Neural cell (in vitro differentiated cells): ENCODE data around the gene ARID1B. TPM values are rescaled to one million over a fixed set of nuclear protein-coding genes. Genes with fewer than 3 reads are reported as not detected.

Experiments
- H2AFZ ChIP-seq: fragments of 200-600, 300-800 bp; sonication (generic), shearing (Covaris generic); 2 replicates; pipeline ENCODE4 v1.6.0; 2014; ENCODE audit warnings: low read depth, mild to moderate bottlenecking, antibody characterized with exemption, low read length, moderate library complexity
- H3F3A ChIP-seq: fragments of 200-600 bp; shearing (Covaris generic); 2 replicates; pipeline ENCODE4 v1.6.1; 2016; ENCODE audit warnings: mild to moderate bottlenecking, moderate library complexity, mixed read lengths, antibody characterized with exemption, low read length; ENCODE audit not compliant: insufficient read depth, poor library complexity, severe bottlenecking
- H3K27ac ChIP-seq: fragments of 200-600, 300-800 bp; sonication (generic), shearing (Covaris generic); 2 replicates; pipeline ENCODE4 v1.5.1; 2014; ENCODE audit warnings: mild to moderate bottlenecking, low read length, moderate library complexity
- H3K27me3 ChIP-seq: fragments of 300-800, 200-600 bp; sonication (generic), shearing (Covaris generic); 2 replicates; pipeline ENCODE4 v1.6.0; 2014; ENCODE audit warnings: mild to moderate bottlenecking, low read depth, low read length, moderate library complexity; ENCODE audit not compliant: insufficient read depth
- H3K36me3 ChIP-seq: fragments of 300-800, 200-600 bp; sonication (generic), shearing (Covaris generic); 2 replicates; pipeline ENCODE4 v1.5.1; 2014; ENCODE audit warnings: mild to moderate bottlenecking, antibody characterized with exemption, low read length, moderate library complexity; ENCODE audit not compliant: insufficient read depth
- H3K4me2 ChIP-seq: fragments of 300-800, 200-600 bp; sonication (generic), shearing (Covaris generic); 2 replicates; pipeline ENCODE4 v1.6.0; 2014; ENCODE audit warnings: mild to moderate bottlenecking, low read length
- H3K4me3 ChIP-seq: fragments of 300-800, 200-600 bp; sonication (generic), shearing (Covaris generic); 2 replicates; pipeline ENCODE4 v1.5.1; 2014; ENCODE audit warnings: mild to moderate bottlenecking, low read length, moderate library complexity
- H3K79me2 ChIP-seq: fragments of 200-600 bp; shearing (Covaris generic); replicated peaks from 2 replicates; pipeline ENCODE4 v1.6.0; 2014; ENCODE audit warnings: mild to moderate bottlenecking, low read length, moderate library complexity; ENCODE audit not compliant: insufficient read depth
- H3K9ac ChIP-seq: fragments of 300-800, 200-600 bp; sonication (generic), shearing (Covaris generic); 2 replicates; pipeline ENCODE4 v1.6.1; 2016; ENCODE audit warnings: mild to moderate bottlenecking, low read length, mixed read lengths
- H3K9me2 ChIP-seq: fragments of 200-600 bp; shearing (Covaris generic); 2 replicates; pipeline ENCODE4 v1.6.1; 2016; ENCODE audit warnings: mild to moderate bottlenecking, low read length, mixed read lengths; ENCODE audit not compliant: insufficient read depth
- H3K9me3 ChIP-seq: fragments of 200-600, 300-800 bp; sonication (generic), shearing (Covaris generic); 2 replicates; pipeline ENCODE4 v1.6.1; 2016; ENCODE audit warnings: mild to moderate bottlenecking, mixed run types, low read length, moderate library complexity, mixed read lengths
- H4K20me1 ChIP-seq: fragments of 200-600 bp; shearing (Covaris generic); 2 replicates; pipeline ENCODE4 v1.6.1; 2016; ENCODE audit warnings: mild to moderate bottlenecking, mixed run types; ENCODE audit not compliant: insufficient read depth
- CTCF ChIP-seq: fragments of 450-650 bp; IDR thresholded peaks from 2 replicates; pipeline ENCODE4 v1.5.1; 2014; ENCODE audit warnings: antibody characterized with exemption, mild to moderate bottlenecking, moderate library complexity; ENCODE audit not compliant: poor library complexity, severe bottlenecking
- EP300 ChIP-seq: fragments of 450-650 bp; conservative IDR thresholded peaks from 2 replicates; pipeline ENCODE4 v1.6.1; 2014; ENCODE audit warnings: antibody characterized with exemption, mild to moderate bottlenecking, moderate library complexity; ENCODE audit not compliant: poor library complexity, severe bottlenecking
- EZH2 ChIP-seq: fragments of 200-600, 300-800 bp; shearing (Covaris generic), sonication (generic); IDR thresholded peaks from 2 replicates; pipeline ENCODE4 v1.6.1; 2014; ENCODE audit warnings: antibody characterized with exemption, low read length, borderline replicate concordance, mild to moderate bottlenecking; ENCODE audit not compliant: insufficient read depth, poor library complexity, severe bottlenecking
- MXI1 ChIP-seq: fragments of 450-650 bp; conservative IDR thresholded peaks from 2 replicates; pipeline ENCODE4 v1.6.1; 2014; ENCODE audit warnings: antibody characterized with exemption, mild to moderate bottlenecking; ENCODE audit not compliant: poor library complexity, severe bottlenecking
- POLR2AphosphoS5 ChIP-seq: IDR thresholded peaks from 2 replicates; pipeline ENCODE4 v1.6.1; 2012
- RAD21 ChIP-seq: fragments of 450-650 bp; conservative IDR thresholded peaks from 2 replicates; pipeline ENCODE4 v1.6.1; 2014; ENCODE audit warnings: antibody characterized with exemption, mild to moderate bottlenecking, moderate library complexity
- REST ChIP-seq: IDR thresholded peaks from 2 replicates; pipeline ENCODE4 v1.6.1; 2012; ENCODE audit warnings: borderline replicate concordance
- SMC3 ChIP-seq: fragments of 450-650 bp; conservative IDR thresholded peaks from 2 replicates; pipeline ENCODE4 v1.6.1; 2014; ENCODE audit warnings: antibody characterized with exemption, mild to moderate bottlenecking, moderate library complexity; ENCODE audit not compliant: poor library complexity
- TAF1 ChIP-seq: IDR thresholded peaks from 2 replicates; pipeline ENCODE4 v1.6.1; 2012; ENCODE audit warnings: low read depth
- polyA plus RNA-seq: library from polyadenylated mRNA; depleted of rRNA; stranded (reverse); fragments of >200 nt; gene quantifications from 2 replicates; pipeline ENCODE4 v1.2.3, GENCODE V29; 2014

ARID1B gene
- polyA plus RNA-seq, 1 donor from 2014 or later = 35.0 TPM

GRCh38 chr6:156910011-156910334 is 132.8 kb downstream of the ARID1B start:
- TF ChIP-seq POLR2AphosphoS5 (no peak), EZH2 (no peak), REST (no peak), MXI1 (no peak), CTCF (no peak), SMC3 (no peak), RAD21 (no peak), TAF1 (no peak), EP300 (no peak)
- Histone ChIP-seq H3K9me2 (no peaks in the 10 kb centered on the region), H3K36me3 (no peaks in the 10 kb centered on the region), H3K9ac (no peak overlapping the region), H3K4me2 (no peak overlapping the region), H3K27me3 (no peaks in the 10 kb centered on the region), H3K4me3 (no peak overlapping the region), H2AFZ (no peak overlapping the region), H3K27ac (no peak overlapping the region), H3F3A (no peaks in the 10 kb centered on the region), H3K9me3 (no peaks in the 10 kb centered on the region), H4K20me1 (no peaks in the 10 kb centered on the region), H3K79me2 (peaks cover 6% of the 10 kb centered on the region)

- Histone ChIP-seq H3K9ac (no peak overlapping the region), H3K36me3 (no peaks in the 10 kb centered on the region), H3K27ac (no peak overlapping the region), H3K4me3 (no peak overlapping the region), H3K79me2 (peaks cover 5% of the 10 kb centered on the region), H2AFZ (no peak overlapping the region), H3F3A (no peaks in the 10 kb centered on the region), H3K27me3 (no peaks in the 10 kb centered on the region), H4K20me1 (no peaks in the 10 kb centered on the region), H3K4me2 (no peak overlapping the region), H3K9me2 (no peaks in the 10 kb centered on the region), H3K9me3 (no peaks in the 10 kb centered on the region)
- TF ChIP-seq EZH2 (no peak), REST (no peak), RAD21 (no peak), EP300 (no peak), CTCF (no peak), TAF1 (no peak), POLR2AphosphoS5 (no peak), MXI1 (no peak), SMC3 (no peak)
These were observed 133.8 kb downstream of the ARID1B start for GRCh38 chr6:156910938-156911337.
